DOHH2 (cell line): ENCODE results near the gene GGACT.

Experiments used
- EZH2phosphoT487 ChIP-seq: fragments of 200-600 bp; sonication (generic); IDR thresholded peaks from 2 replicates; pipeline ENCODE4 v1.6.1; 2017; ENCODE audit warnings: borderline replicate concordance, mild to moderate bottlenecking, antibody characterized with exemption, low read length, moderate library complexity, mixed read lengths
- TF ChIP-seq, protein P1 (sequence below): fragments of 200-600 bp; sonication (generic); IDR thresholded peaks from one replicate; pipeline ENCODE4 v1.5.1; 2014; ENCODE audit warnings: antibody characterized with exemption, mild to moderate bottlenecking, low read depth, low read length; ENCODE audit not compliant: poor library complexity, severe bottlenecking

DNA sequence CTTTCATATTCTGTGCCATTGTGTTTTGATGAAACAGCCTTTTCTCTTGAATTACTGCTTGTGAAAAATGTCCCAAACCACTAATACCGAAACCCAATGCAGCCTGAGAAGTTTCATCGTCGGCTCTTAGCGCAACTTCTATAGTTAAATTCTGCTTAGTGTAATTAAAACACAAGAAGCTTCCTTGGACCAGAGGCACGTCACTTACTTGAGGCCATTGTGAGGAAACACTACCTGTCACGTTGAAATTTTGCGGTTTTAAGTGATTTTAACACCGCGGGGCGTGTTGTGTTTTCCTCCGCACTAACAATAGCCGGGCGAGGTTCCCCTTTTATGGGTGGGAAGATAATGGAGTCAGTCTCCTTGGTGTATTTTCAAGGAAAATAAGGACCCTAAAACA lies 70.9 kb downstream of the GGACT start:
- TF ChIP-seq, protein P1, sequence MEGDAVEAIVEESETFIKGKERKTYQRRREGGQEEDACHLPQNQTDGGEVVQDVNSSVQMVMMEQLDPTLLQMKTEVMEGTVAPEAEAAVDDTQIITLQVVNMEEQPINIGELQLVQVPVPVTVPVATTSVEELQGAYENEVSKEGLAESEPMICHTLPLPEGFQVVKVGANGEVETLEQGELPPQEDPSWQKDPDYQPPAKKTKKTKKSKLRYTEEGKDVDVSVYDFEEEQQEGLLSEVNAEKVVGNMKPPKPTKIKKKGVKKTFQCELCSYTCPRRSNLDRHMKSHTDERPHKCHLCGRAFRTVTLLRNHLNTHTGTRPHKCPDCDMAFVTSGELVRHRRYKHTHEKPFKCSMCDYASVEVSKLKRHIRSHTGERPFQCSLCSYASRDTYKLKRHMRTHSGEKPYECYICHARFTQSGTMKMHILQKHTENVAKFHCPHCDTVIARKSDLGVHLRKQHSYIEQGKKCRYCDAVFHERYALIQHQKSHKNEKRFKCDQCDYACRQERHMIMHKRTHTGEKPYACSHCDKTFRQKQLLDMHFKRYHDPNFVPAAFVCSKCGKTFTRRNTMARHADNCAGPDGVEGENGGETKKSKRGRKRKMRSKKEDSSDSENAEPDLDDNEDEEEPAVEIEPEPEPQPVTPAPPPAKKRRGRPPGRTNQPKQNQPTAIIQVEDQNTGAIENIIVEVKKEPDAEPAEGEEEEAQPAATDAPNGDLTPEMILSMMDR, result no peak
- TF ChIP-seq EZH2phosphoT487, result no peak
